ENCODE data around the gene FILIP1L.

FILIP1L gene

DNA sequence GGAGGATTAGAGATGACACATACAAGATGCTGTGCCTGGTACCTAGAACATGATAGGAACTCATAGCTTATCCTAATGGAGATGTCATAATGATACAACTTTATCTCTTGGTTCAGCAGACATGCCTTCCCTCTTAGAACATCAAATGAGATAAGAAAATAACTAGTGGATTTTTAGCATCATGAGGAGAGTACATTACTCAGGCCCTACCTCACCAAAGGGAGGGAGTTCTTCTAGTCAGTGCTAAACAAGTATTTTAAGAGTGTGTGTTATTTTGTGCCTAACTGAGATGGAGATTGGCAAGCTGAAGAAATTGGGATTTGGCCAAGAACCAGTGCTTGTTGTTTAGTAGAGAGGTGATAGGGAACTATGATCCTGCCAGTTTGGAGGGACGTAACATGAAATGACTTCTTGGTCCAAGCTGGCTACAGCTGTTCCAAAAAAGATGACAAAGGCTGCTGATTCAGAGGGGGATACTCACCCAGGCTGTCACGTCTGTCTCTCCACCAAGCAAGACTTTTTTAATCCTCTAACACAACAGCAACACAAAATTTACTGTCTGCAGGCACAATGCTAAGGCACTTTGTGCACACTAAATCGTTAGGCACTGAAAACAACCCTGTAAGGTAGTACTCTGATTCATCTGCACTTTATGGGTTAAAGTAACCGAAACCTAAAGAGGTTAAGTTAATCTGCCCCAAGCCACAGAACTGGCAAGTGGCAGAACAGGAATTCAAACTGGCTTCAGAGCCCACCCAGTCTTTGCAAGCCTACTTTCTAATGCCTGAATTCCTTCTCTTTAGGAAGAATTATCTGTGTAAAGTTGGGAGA is 170.2 kb downstream of the FILIP1L start:
- TF ChIP-seq, protein P1, sequence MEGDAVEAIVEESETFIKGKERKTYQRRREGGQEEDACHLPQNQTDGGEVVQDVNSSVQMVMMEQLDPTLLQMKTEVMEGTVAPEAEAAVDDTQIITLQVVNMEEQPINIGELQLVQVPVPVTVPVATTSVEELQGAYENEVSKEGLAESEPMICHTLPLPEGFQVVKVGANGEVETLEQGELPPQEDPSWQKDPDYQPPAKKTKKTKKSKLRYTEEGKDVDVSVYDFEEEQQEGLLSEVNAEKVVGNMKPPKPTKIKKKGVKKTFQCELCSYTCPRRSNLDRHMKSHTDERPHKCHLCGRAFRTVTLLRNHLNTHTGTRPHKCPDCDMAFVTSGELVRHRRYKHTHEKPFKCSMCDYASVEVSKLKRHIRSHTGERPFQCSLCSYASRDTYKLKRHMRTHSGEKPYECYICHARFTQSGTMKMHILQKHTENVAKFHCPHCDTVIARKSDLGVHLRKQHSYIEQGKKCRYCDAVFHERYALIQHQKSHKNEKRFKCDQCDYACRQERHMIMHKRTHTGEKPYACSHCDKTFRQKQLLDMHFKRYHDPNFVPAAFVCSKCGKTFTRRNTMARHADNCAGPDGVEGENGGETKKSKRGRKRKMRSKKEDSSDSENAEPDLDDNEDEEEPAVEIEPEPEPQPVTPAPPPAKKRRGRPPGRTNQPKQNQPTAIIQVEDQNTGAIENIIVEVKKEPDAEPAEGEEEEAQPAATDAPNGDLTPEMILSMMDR (IDR thresholded peaks at IDR 0.05; ENCODE audit: low read depth, low read length): no peak
- no peaks in the 10 kb centered on the region for H3K36me3 ChIP-seq
- no peak for DNase-seq

DNA sequence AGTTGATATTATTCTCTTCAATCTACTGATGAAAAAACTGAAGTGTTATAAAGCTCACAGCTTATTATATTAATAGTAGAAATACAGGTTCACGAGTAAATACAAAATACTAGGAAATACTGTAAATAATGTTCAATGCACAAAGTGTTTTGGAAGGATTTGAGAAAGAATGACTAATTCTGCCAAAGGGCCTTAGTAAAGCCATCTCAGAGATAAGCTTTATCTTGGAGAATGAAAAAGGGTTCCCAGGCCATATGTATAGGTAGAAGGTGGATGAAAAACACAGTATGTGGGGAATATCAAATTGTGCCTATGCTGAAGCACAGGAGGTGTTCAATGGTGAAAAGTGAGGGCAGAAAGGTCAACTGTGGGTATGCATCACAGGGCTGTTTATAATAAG is 173.1 kb downstream of the FILIP1L start:
- Histone ChIP-seq H3K27me3 (no peaks in the 10 kb centered on the region), H3K4me3 (ENCODE audit: low read depth, low read length) (no peak overlapping the region), H3K4me1 (peaks cover 22% of the 10 kb centered on the region), H3K9me3 (no peaks in the 10 kb centered on the region), H3K36me3 (no peaks in the 10 kb centered on the region)
- TF ChIP-seq, protein P1 (IDR thresholded peaks at IDR 0.05; ENCODE audit: low read depth, low read length): no peak
- DNase-seq: no peak

More for the DNA sequence above, 170.2 kb downstream of the FILIP1L start:
- H3K4me1 ChIP-seq: peaks cover 4% of the 10 kb centered on the region
- no peak overlapping the region for H3K4me3 ChIP-seq (ENCODE audit: low read depth, low read length)
- H3K9me3 ChIP-seq: no peaks in the 10 kb centered on the region
- no peaks in the 10 kb centered on the region for H3K27me3 ChIP-seq

DNA sequence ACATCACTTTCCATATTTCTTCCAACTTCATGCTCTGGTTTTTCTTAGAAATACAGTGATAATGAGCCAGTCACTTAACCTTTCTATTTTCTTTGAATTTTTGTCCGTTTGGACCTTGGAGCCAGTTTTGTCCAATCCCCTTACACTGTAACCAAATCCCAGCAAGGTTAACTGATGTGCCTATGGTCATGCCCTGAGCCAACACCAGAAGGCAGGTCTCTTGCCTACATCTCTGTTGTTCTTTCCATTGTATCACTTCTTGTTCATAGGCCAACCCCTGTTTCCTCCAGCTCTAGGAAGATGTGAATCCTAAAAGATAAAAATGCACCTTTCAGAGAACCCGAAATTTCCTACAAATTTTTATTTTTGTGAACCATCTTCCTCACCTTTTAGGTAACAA is 174.0 kb downstream of the FILIP1L start:
- Histone ChIP-seq H3K4me1 (peaks cover 22% of the 10 kb centered on the region), H3K4me3 (ENCODE audit: low read depth, low read length) (no peak overlapping the region), H3K9me3 (no peaks in the 10 kb centered on the region), H3K27me3 (no peaks in the 10 kb centered on the region), H3K36me3 (no peaks in the 10 kb centered on the region)
- no peak for DNase-seq
- TF ChIP-seq, protein P1 (IDR thresholded peaks at IDR 0.05; ENCODE audit: low read depth, low read length): no peak

DNA sequence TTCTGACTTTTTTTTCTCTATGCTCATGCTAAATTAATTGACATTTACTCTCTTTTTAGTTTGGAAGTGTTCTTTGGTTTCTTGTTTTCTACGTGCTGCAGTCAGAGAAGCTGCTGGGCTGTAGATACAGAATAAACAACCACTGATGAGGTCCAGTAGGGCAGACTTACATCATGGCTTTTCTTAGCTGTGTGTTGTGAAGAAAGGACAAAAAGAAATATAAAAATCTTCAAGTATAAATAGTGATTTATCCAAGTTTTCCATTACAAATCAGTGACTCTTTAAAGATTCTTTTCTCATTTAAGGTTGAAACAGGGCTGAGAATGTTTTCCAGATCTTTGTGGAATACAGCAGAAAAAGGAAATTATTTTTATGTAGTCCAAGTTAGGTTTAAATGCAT is 174.4 kb downstream of the FILIP1L start:
- H3K27me3 ChIP-seq: no peaks in the 10 kb centered on the region
- no peak overlapping the region for H3K4me3 ChIP-seq (ENCODE audit: low read depth, low read length)
- TF ChIP-seq, protein P1 (IDR thresholded peaks at IDR 0.05; ENCODE audit: low read depth, low read length): no peak
- no peaks in the 10 kb centered on the region for H3K9me3 ChIP-seq
- peaks cover 23% of the 10 kb centered on the region for H3K4me1 ChIP-seq
- no peaks in the 10 kb centered on the region for H3K36me3 ChIP-seq
- DNase-seq: no peak

DNA sequence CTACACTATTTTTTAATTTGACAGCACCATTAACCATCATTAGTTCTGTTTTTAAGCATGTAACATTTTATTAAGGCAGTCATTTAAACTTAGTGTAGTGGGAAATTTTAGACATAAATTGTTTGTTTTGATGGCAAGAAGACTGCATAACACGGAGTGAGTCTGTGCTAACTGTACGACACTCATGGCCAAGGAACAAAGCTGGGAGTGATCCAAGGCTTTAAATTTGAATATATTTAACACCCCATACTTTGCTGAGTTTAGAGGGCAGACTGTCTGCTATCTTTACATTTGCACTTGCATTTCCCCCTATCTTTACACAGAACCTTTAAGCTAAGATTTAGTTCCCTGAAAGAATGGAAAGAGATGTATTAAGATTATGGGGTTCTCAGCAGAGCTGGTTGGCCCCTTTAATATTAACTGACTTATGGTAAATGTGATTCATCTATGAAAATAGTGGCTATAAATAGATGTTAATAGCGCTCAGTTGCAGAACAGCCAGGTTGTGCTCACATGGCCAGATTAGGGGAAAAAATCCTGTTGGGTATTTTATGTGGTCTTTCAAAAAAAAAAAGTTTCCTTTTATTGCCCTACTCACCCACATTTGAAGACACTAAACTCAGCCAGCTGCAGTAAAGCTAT is 175.9 kb downstream of the FILIP1L start:
- Histone ChIP-seq H3K36me3 (no peaks in the 10 kb centered on the region), H3K9me3 (no peaks in the 10 kb centered on the region), H3K4me1 (peaks cover 30% of the 10 kb centered on the region), H3K27me3 (no peaks in the 10 kb centered on the region), H3K4me3 (ENCODE audit: low read depth, low read length) (no peak overlapping the region)
- TF ChIP-seq, protein P1 (IDR thresholded peaks at IDR 0.05; ENCODE audit: low read depth, low read length): no peak
- no peak for DNase-seq

Measured in BE2C (cell line).